Measurements from ENCODE around the gene POM121. TPM values are rescaled to one million over a fixed set of nuclear protein-coding genes. Genes with fewer than 3 reads are reported as not detected.
"Not testable (repeated sequence)": the region's sequence is repeated elsewhere in the genome, so short reads cannot be mapped to it uniquely, and the experiment has no call there.

POM121 gene
- total RNA-seq, 1 donor from 2014 or later: 68.8 TPM

GRCh38 chr7:72997887-72998468, 73.1 kb downstream of the POM121 start:
- H3K27ac Mint-ChIP-seq (ENCODE audit: unreplicated experiment); H3K4me1 Mint-ChIP-seq; H3K9me3 Mint-ChIP-seq; H3K27me3 Mint-ChIP-seq (ENCODE audit: low read depth); DNase-seq (ENCODE audit: low read depth, low spot score); H3K4me3 Mint-ChIP-seq; H3K36me3 Mint-ChIP-seq (ENCODE audit: low read depth): not testable (repeated sequence)

Other genes starting within 250 kb of the POM121 start
- gene TYW1B, start 96.9 kb upstream of the POM121 start, total RNA-seq: 2.7 and 3.4 TPM in 2 replicates
- gene TRIM74, start 44.4 kb downstream of the POM121 start, total RNA-seq: 0.96 and 1.8 TPM in 2 replicates
- gene SPDYE8, start 104.7 kb downstream of the POM121 start, total RNA-seq: not detected in 2 replicates
- not detected in 2 replicates for gene SPDYE11, start 132.8 kb downstream of the POM121 start, total RNA-seq
- gene SPDYE9, start 160.9 kb downstream of the POM121 start, total RNA-seq: not detected in 2 replicates